H9 (cell line): ENCODE measurements around the gene RAB40C. TPM values are rescaled to one million over a fixed set of nuclear protein-coding genes. Genes with fewer than 3 reads are reported as not detected.

ENCODE experiments used
- DNase-seq: peaks from one replicate; pipeline ENCODE4 v3.0.0-alpha.2; 2017
- H2AFZ ChIP-seq: one replicate; pipeline ENCODE4 v1.6.1; 2013; ENCODE audit warnings: mild to moderate bottlenecking, low read length, control low read depth, moderate library complexity
- H2AK5ac ChIP-seq: 2 replicates; pipeline ENCODE4 v1.6.1; 2013; ENCODE audit warnings: low read length, control low read depth, mixed read lengths; ENCODE audit not compliant: insufficient read length
- H2BK120ac ChIP-seq: one replicate; pipeline ENCODE4 v1.6.1; 2013; ENCODE audit warnings: low read depth, mild to moderate bottlenecking, low read length, control low read depth, inconsistent platforms; ENCODE audit not compliant: poor library complexity, severe bottlenecking
- H2BK12ac ChIP-seq: 2 replicates; pipeline ENCODE4 v1.6.1; 2013; ENCODE audit warnings: low read length, control low read depth, mixed read lengths, low read depth; ENCODE audit not compliant: insufficient read length
- H2BK15ac ChIP-seq: 2 replicates; pipeline ENCODE4 v1.6.1; 2013; ENCODE audit warnings: low read depth, low read length, control low read depth
- H2BK20ac ChIP-seq: one replicate; pipeline ENCODE4 v1.6.1; 2013; ENCODE audit warnings: low read depth, mild to moderate bottlenecking, low read length, control low read depth, inconsistent platforms; ENCODE audit not compliant: poor library complexity, severe bottlenecking
- H2BK5ac ChIP-seq: 2 replicates; pipeline ENCODE4 v1.6.1; 2013; ENCODE audit warnings: low read length, control low read depth, mixed read lengths; ENCODE audit not compliant: insufficient read length
- H3K14ac ChIP-seq: 2 replicates; pipeline ENCODE4 v1.6.1; 2013; ENCODE audit warnings: low read length, control low read depth; ENCODE audit not compliant: insufficient read depth
- H3K18ac ChIP-seq: 2 replicates; pipeline ENCODE4 v1.6.1; 2013; ENCODE audit warnings: low read depth, mild to moderate bottlenecking, mixed read lengths, low read length, control low read depth; ENCODE audit not compliant: insufficient read length
- H3K23ac ChIP-seq: 2 replicates; pipeline ENCODE4 v1.6.1; 2013; ENCODE audit warnings: low read length, control low read depth, mixed read lengths, low read depth; ENCODE audit not compliant: insufficient read length
- H3K23me2 ChIP-seq: 2 replicates; pipeline ENCODE4 v1.6.1; 2013; ENCODE audit warnings: low read depth, mild to moderate bottlenecking, mixed read lengths, low read length, control low read depth; ENCODE audit not compliant: insufficient read length, poor library complexity, severe bottlenecking
- H3K27ac ChIP-seq: 2 replicates; pipeline ENCODE4 v1.5.1; 2013; ENCODE audit warnings: low read length, control low read depth, mixed read lengths, low read depth; ENCODE audit not compliant: insufficient read length
- H3K27me3 ChIP-seq: 2 replicates; pipeline ENCODE4 v1.6.1; 2013; ENCODE audit warnings: low read length, control low read depth, inconsistent platforms; ENCODE audit not compliant: insufficient read depth
- H3K4ac ChIP-seq: 2 replicates; pipeline ENCODE4 v1.6.1; 2013; ENCODE audit warnings: low read depth, mild to moderate bottlenecking, control low read depth, inconsistent platforms, low read length, moderate library complexity
- H3K4me1 ChIP-seq: 2 replicates; pipeline ENCODE4 v1.6.1; 2013; ENCODE audit warnings: low read length, control low read depth, inconsistent platforms; ENCODE audit not compliant: insufficient read depth
- H3K4me2 ChIP-seq: 2 replicates; pipeline ENCODE4 v1.6.1; 2013; ENCODE audit warnings: low read length, control low read depth, mixed read lengths; ENCODE audit not compliant: insufficient read length, insufficient read depth
- H3K56ac ChIP-seq: 2 replicates; pipeline ENCODE4 v1.6.1; 2013; ENCODE audit warnings: low read depth, mild to moderate bottlenecking, mixed read lengths, low read length, control low read depth; ENCODE audit not compliant: insufficient read length
- H3K79me1 ChIP-seq: 2 replicates; pipeline ENCODE4 v1.6.1; 2013; ENCODE audit warnings: low read depth, mild to moderate bottlenecking, moderate library complexity, low read length, control low read depth, inconsistent platforms; ENCODE audit not compliant: insufficient read depth, poor library complexity, severe bottlenecking
- H3K79me2 ChIP-seq: 2 replicates; pipeline ENCODE4 v1.6.1; 2013; ENCODE audit warnings: low read length, control low read depth, inconsistent platforms; ENCODE audit not compliant: insufficient read depth
- H3K9ac ChIP-seq: 2 replicates; pipeline ENCODE4 v1.6.1; 2013; ENCODE audit warnings: low read length, control low read depth, mixed read lengths; ENCODE audit not compliant: insufficient read length; ENCODE audit errors: extremely low read depth
- H3K9me3 ChIP-seq: one replicate; pipeline ENCODE4 v1.6.1; 2013; ENCODE audit warnings: low read depth, low read length, inconsistent platforms; ENCODE audit not compliant: control insufficient read depth
- H3T11ph ChIP-seq: one replicate; pipeline ENCODE4 v1.6.1; 2013; ENCODE audit warnings: mild to moderate bottlenecking, low read length, control low read depth, inconsistent platforms
- H4K20me1 ChIP-seq: one replicate; pipeline ENCODE4 v1.6.1; 2013; ENCODE audit not compliant: control insufficient read depth, insufficient read length, insufficient read depth
- H4K5ac ChIP-seq: 2 replicates; pipeline ENCODE4 v1.6.1; 2013; ENCODE audit warnings: low read depth, mild to moderate bottlenecking, mixed read lengths, low read length, control low read depth; ENCODE audit not compliant: insufficient read length
- H4K8ac ChIP-seq: replicated peaks from 2 replicates; pipeline ENCODE4 v1.6.1; 2013; ENCODE audit warnings: low read length, control low read depth, mixed read lengths, low read depth; ENCODE audit not compliant: insufficient read length
- H4K91ac ChIP-seq: 2 replicates; pipeline ENCODE4 v1.6.1; 2013; ENCODE audit warnings: low read depth, mild to moderate bottlenecking, moderate library complexity, mixed read lengths, low read length, control low read depth; ENCODE audit not compliant: insufficient read length
- H3K27ac Mint-ChIP-seq, 3 experiments: 2 replicates in 2 of 3; 3 replicates in 1 of 3; pipeline ENCODE4 v1.8.0; 2020 to 2021; ENCODE audit warnings: mixed read lengths in 3 of 3, mild to moderate bottlenecking in 1 of 3, moderate library complexity in 1 of 3
- H3K27me3 Mint-ChIP-seq: 2 replicates; pipeline ENCODE4 v1.8.0; 2021; ENCODE audit warnings: low read depth, mild to moderate bottlenecking, moderate library complexity, mixed read lengths
- H3K36me3 Mint-ChIP-seq, 3 experiments: 2 replicates in 2 of 3; 3 replicates in 1 of 3; pipeline ENCODE4 v1.8.0; 2020 to 2021; ENCODE audit warnings: low read depth in 3 of 3, mixed read lengths in 3 of 3; ENCODE audit not compliant: insufficient read depth in 1 of 3
- H3K4me1 Mint-ChIP-seq, 2 experiments: 2 replicates each; pipeline ENCODE4 v1.8.0; 2020; ENCODE audit warnings: mixed read lengths in 2 of 2
- H3K4me3 Mint-ChIP-seq, 2 experiments: 2 replicates in 1 of 2; 3 replicates in 1 of 2; pipeline ENCODE4 v1.8.0; 2020 to 2021; ENCODE audit warnings: mild to moderate bottlenecking in 2 of 2, mixed read lengths in 2 of 2, moderate library complexity in 1 of 2
- H3K9me3 Mint-ChIP-seq, 2 experiments: 2 replicates in 1 of 2; 3 replicates in 1 of 2; pipeline ENCODE4 v1.8.0; 2020; ENCODE audit warnings: mild to moderate bottlenecking in 2 of 2, mixed read lengths in 2 of 2, moderate library complexity in 1 of 2
- WGBS: extraction: QIAGEN DNeasy Blood & Tissue Kit; methylation state at CpG from one replicate; pipeline ENCODE4 v1.1.7; 2013; ENCODE audit warnings: missing lambda C conversion rate, low lambda C conversion rate, mixed read lengths; ENCODE audit not compliant: insufficient read length; ENCODE audit errors: extremely low coverage; 5-methylcytosine and 5-hydroxymethylcytosine counted together
- total RNA-seq: library from RNA; stranded (reverse); gene quantifications from 2 replicates; pipeline ENCODE4 v1.2.1, GENCODE V29; 2021
- TF ChIP-seq, protein P1 (sequence below): fragments of 200-600 bp; sonication (generic); conservative IDR thresholded peaks from 3 replicates; pipeline ENCODE4 v1.8.0; 2021; ENCODE audit warnings: antibody characterized with exemption, mild to moderate bottlenecking

Gene RAB40C
- total RNA-seq, 1 experiment from 2014 or later: 19.1 TPM

DNA sequence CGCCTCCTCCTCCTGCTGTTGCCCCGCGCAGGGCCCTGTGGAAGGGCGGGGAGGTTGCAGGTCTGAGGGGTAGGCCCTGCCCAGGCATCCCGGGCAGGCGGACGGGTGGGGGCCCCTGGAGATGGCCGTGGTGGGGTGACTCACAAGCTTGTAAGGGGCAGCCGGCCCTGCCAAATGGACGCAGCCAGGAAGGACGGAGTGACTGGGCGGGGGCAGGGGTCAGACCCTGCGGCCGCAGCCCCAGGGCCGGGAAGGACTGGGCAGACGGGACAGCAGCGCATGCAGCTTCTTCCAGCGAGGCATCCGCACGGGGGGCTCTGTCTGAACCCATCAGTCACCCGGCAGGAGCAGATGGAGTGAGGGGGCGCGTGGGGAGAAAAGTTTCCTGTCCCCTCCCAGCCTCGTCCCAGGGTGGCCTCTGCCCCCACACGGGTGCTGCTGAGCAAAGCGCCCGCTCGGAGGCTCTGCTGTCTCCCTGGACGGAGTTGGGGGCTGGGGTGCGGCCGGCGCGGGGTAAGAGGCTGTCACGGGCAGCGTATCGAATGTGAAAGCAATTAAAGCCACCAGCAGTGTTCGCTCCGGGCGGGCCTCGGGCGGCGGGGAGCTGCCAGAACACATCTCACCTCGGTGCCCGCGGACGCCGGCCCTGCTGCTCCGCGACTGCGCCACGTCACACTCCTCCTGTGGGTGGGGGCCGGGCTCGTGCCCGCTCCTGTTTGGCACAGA is 35.1 kb upstream of the RAB40C start:
- Histone ChIP-seq H3K79me2 (no peaks in the 10 kb centered on the region), H4K8ac (no peak overlapping the region), H3T11ph (no peak overlapping the region), H3K23me2 (no peaks in the 10 kb centered on the region), H3K4me2 (no peak overlapping the region), H2AK5ac (no peak overlapping the region), H2BK15ac (no peak overlapping the region), H2BK120ac (no peak overlapping the region), H2BK12ac (no peak overlapping the region), H3K18ac (no peak overlapping the region), H3K27me3 (peaks cover 2% of the 10 kb centered on the region; the same call in 1 of the 2 replicates), H3K9ac (no peak overlapping the region), H4K20me1 (no peaks in the 10 kb centered on the region), H2BK5ac (no peak overlapping the region), H3K4me1 (no peaks in the 10 kb centered on the region), H3K79me1 (no peaks in the 10 kb centered on the region), H3K4ac (no peak overlapping the region), H3K9me3 (no peaks in the 10 kb centered on the region), H3K14ac (no peak overlapping the region), H4K5ac (no peak overlapping the region), H4K91ac (no peak overlapping the region), H3K56ac (no peak overlapping the region), H3K27ac (no peak overlapping the region), H2BK20ac (no peak overlapping the region), H3K23ac (no peak overlapping the region), H2AFZ (no peak overlapping the region)
- H3K27me3 Mint-ChIP-seq: peaks cover 21% of the 10 kb centered on the region
- no peaks in the 10 kb centered on the region for H3K4me1 Mint-ChIP-seq
- no peak overlapping the region for H3K4me3 Mint-ChIP-seq
- H3K36me3 Mint-ChIP-seq: peaks cover 0 to 6% (median 2%) of the 10 kb centered on the region in 3 experiments; a peak in 3 of 7 replicates
- H3K9me3 Mint-ChIP-seq: no peaks in the 10 kb centered on the region
- TF ChIP-seq, protein P1, sequence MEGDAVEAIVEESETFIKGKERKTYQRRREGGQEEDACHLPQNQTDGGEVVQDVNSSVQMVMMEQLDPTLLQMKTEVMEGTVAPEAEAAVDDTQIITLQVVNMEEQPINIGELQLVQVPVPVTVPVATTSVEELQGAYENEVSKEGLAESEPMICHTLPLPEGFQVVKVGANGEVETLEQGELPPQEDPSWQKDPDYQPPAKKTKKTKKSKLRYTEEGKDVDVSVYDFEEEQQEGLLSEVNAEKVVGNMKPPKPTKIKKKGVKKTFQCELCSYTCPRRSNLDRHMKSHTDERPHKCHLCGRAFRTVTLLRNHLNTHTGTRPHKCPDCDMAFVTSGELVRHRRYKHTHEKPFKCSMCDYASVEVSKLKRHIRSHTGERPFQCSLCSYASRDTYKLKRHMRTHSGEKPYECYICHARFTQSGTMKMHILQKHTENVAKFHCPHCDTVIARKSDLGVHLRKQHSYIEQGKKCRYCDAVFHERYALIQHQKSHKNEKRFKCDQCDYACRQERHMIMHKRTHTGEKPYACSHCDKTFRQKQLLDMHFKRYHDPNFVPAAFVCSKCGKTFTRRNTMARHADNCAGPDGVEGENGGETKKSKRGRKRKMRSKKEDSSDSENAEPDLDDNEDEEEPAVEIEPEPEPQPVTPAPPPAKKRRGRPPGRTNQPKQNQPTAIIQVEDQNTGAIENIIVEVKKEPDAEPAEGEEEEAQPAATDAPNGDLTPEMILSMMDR: no peak
- no CpG with 5 or more reads among the region's 54 CpGs for WGBS
- H3K27ac Mint-ChIP-seq: no peak overlapping the region
- DNase-seq: no peak
